Lung (tissue), 12 donors: ENCODE data around the gene HABP2. TPM values are rescaled to one million over a fixed set of nuclear protein-coding genes. Genes with fewer than 3 reads are reported as not detected.

ENCODE experiments used
- ATAC-seq: fragments of 200-7000 bp; cut with Tn5 transposase; one replicate; pipeline ENCODE4 v1.9.1; 2020; ENCODE audit warnings: moderate number of reproducible peaks; ENCODE audit not compliant: insufficient read depth, low FRiP score
- DNase-seq, 3 donors: peaks; one replicate each; pipeline ENCODE4 v3.0.0-alpha.2; 2013 to 2017
- H3K27ac ChIP-seq, 2 donors: one replicate each; pipeline ENCODE4 v1.5.1; 2013; ENCODE audit warnings: mild to moderate bottlenecking in 2 of 2, moderate library complexity in 2 of 2, control low read depth in 1 of 2, inconsistent platforms in 1 of 2, low read depth in 1 of 2, low read length in 1 of 2
- H3K27me3 ChIP-seq, 3 donors: one replicate each; pipeline ENCODE4 v1.5.1; 2013; ENCODE audit warnings: low read length in 2 of 3; ENCODE audit not compliant: control insufficient read depth in 3 of 3, insufficient read depth in 3 of 3
- H3K36me3 ChIP-seq, 4 donors: one replicate each; pipeline ENCODE4 v1.5.1; 2013; ENCODE audit warnings: low read length in 4 of 4, mild to moderate bottlenecking in 1 of 4, moderate library complexity in 1 of 4; ENCODE audit not compliant: control insufficient read depth in 4 of 4, insufficient read depth in 4 of 4
- H3K4me1 ChIP-seq, 5 donors: one replicate each; pipeline ENCODE4 v1.5.1; 2013; ENCODE audit warnings: low read length in 5 of 5, mild to moderate bottlenecking in 2 of 5, moderate library complexity in 1 of 5; ENCODE audit not compliant: control insufficient read depth in 5 of 5, insufficient read depth in 5 of 5
- H3K4me3 ChIP-seq: one replicate; pipeline ENCODE4 v1.5.1; 2013; ENCODE audit warnings: mild to moderate bottlenecking, control low read depth, moderate library complexity
- H3K9ac ChIP-seq, 2 donors: one replicate each; pipeline ENCODE4 v1.5.1; 2013; ENCODE audit warnings: low read length in 2 of 2, control low read depth in 1 of 2; ENCODE audit not compliant: insufficient read depth in 1 of 2
- H3K9me3 ChIP-seq, 4 donors: one replicate each; pipeline ENCODE4 v1.5.1; 2013; ENCODE audit warnings: low read length in 3 of 4, mild to moderate bottlenecking in 1 of 4, moderate library complexity in 1 of 4; ENCODE audit not compliant: control insufficient read depth in 4 of 4, insufficient read depth in 3 of 4
- WGBS, 2 donors: extraction: QIAGEN DNeasy Blood & Tissue Kit; methylation state at CpG; one replicate each; pipeline ENCODE4 v1.1.7; 2013; 5-methylcytosine and 5-hydroxymethylcytosine counted together
- polyA plus RNA-seq, 2 donors: library from polyadenylated mRNA; stranded (reverse); fragments of 200-250 nt; gene quantifications; one replicate each; pipeline ENCODE4 v1.2.1, GENCODE V29; 2013
- total RNA-seq, 2 donors: library from RNA; depleted of rRNA in 1 of 2; stranded (reverse); fragments of >200 nt in 1 of 2; gene quantifications; one replicate each; pipeline ENCODE4 v1.2.1, GENCODE V29; 2014 to 2021
- TF ChIP-seq, protein P1 (sequence below): IDR thresholded peaks from 2 replicates; pipeline ENCODE4 v1.5.1; 2012; ENCODE audit warnings: mild to moderate bottlenecking; ENCODE audit errors: control extremely low read depth, extremely low read depth
- donor health status: control.
- donor health status: control.
- donor health status: Bipolar disorder and iron deficiency.
- donor health status: healthy.
- donor health status: DM: yes; HTN: yes; CAD: no.

Gene HABP2
- total and polyA plus RNA-seq, 4 donors = 0.10 to 1.3 (median 0.65) TPM

DNA sequence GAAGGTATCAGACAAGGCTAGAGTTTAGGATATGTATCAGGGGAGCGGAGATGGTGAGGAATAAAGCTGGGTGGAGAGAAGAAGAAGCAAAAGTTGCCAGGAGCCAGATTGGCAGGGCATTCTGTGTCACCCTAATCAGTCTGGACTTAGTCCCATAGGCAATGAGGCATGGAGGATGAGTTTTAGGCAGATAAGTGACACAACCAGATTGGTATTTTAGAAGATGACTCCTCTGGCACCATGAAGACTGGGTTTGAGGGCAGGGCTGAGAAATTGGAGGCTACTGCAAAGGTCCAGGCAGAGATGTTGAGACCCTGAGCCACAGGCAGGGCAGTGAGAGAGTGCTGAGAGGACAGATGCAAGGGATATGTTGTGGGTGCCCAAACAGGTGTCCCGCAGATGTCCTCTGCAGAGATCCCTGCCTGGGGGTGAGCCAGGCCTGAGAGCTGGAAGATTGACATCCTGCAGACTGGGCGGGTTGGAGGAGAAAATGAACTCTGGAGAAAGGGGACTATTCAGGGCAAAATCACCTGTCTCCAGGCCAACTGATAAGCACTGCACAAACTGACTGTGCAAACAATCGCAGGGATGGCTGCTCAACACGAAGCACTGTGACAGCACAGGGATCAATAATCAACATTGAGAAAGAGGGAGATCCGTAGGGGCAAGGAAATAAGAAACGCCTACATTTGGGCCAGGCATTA is 11.9 kb upstream of the HABP2 start:
- H3K27ac ChIP-seq = no peak overlapping the region
- no peak overlapping the region for H3K9ac ChIP-seq
- H3K4me3 ChIP-seq = no peak overlapping the region
- DNase-seq (no peak), ATAC-seq (no peak)
- no peaks in the 10 kb centered on the region for H3K27me3 ChIP-seq
- 86% methylated on average over 7 of the region's 7 CpGs for WGBS, 2 donors
- H3K4me1 ChIP-seq = no peaks in the 10 kb centered on the region
- TF ChIP-seq, protein P1, sequence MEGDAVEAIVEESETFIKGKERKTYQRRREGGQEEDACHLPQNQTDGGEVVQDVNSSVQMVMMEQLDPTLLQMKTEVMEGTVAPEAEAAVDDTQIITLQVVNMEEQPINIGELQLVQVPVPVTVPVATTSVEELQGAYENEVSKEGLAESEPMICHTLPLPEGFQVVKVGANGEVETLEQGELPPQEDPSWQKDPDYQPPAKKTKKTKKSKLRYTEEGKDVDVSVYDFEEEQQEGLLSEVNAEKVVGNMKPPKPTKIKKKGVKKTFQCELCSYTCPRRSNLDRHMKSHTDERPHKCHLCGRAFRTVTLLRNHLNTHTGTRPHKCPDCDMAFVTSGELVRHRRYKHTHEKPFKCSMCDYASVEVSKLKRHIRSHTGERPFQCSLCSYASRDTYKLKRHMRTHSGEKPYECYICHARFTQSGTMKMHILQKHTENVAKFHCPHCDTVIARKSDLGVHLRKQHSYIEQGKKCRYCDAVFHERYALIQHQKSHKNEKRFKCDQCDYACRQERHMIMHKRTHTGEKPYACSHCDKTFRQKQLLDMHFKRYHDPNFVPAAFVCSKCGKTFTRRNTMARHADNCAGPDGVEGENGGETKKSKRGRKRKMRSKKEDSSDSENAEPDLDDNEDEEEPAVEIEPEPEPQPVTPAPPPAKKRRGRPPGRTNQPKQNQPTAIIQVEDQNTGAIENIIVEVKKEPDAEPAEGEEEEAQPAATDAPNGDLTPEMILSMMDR = no peak
- no peaks in the 10 kb centered on the region for H3K36me3 ChIP-seq
- peaks cover 0 to 1% (median 0%) of the 10 kb centered on the region in 4 donors for H3K9me3 ChIP-seq

DNA sequence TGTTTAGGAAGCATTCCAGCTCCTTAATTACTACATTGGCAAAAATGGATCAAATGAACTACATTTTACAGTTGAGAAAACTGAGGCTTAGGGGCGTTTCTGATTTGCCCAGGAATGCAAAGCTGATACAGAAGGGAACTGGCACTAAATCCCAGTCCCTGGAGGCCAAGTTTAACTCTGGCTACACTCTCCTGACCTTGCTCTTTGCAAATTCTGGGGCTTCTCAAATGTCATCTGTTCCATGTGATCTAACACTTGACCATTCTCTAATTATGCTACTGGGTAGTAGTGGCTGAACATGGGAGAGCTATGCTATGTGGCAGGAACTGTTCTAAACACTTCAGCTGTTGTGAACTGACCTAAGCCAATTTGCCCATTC is 11.3 kb upstream of the HABP2 start:
- no peak overlapping the region for H3K9ac ChIP-seq
- WGBS, 2 donors = 67 to 77% methylated on average over 1 of the region's 1 CpG
- TF ChIP-seq, protein P1 = no peak

DNA sequence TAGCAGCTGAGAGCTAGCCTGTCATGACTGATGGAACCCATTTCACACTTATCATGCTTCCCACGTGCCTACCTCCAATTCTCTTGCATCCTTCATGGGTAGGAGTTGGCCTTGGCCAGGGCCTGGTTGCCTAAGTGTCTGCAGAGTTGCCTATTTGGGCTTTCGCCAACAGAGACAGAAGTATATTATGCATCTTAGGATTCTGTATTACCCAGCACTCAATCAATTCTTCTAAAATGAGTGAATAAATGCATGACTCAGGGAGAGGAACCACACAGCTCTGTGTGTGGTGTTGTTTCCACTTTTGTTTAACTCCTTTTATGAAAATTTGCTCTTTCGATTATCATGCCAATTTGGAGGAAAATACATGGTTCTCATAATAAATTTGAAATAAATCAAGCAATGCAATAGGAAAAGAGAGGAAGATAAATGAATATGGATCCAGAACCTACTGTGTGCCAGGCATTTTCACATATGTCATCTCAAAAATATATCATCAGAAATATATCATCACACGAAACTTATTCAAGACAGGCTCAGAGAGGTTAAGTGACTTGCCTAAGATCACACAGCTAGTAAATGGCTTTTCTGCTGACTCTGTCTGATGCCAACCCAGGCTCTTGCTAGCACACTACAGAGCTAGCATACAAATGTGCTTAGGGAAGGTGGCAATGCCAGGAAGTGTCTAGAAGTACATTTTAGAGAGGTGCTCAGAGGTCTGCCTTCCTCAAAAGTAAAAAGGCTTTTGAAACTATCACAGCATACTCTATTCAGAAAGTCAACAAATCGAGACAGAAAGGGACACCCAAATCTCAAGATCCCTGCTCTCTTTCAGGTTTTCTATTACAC is 9.5 kb upstream of the HABP2 start:
- Histone ChIP-seq H3K4me1 (no peaks in the 10 kb centered on the region), H3K36me3 (no peaks in the 10 kb centered on the region), H3K9ac (no peak overlapping the region), H3K9me3 (peaks cover 0 to 1% (median 0%) of the 10 kb centered on the region in 4 donors), H3K4me3 (no peak overlapping the region), H3K27me3 (no peaks in the 10 kb centered on the region), H3K27ac (no peak overlapping the region)
- 80 to 85% methylated on average over 5 of the region's 5 CpGs for WGBS, 2 donors
- DNase-seq = no peak
- ATAC-seq = no peak
- TF ChIP-seq, protein P1 = no peak

More for the DNA sequence above, 11.3 kb upstream of the HABP2 start:
- H3K36me3 ChIP-seq = no peaks in the 10 kb centered on the region
- no peak for ATAC-seq
- no peak for DNase-seq
- no peaks in the 10 kb centered on the region for H3K27me3 ChIP-seq
- no peaks in the 10 kb centered on the region for H3K4me1 ChIP-seq
- no peak overlapping the region for H3K4me3 ChIP-seq
- peaks cover 0 to 1% (median 0%) of the 10 kb centered on the region in 4 donors for H3K9me3 ChIP-seq
- H3K27ac ChIP-seq = no peak overlapping the region
